ENCODE measurements around the gene IFNA21. TPM values are rescaled to one million over a fixed set of nuclear protein-coding genes. Genes with fewer than 3 reads are reported as not detected.
"Not testable (repeated sequence)": the region's sequence is repeated elsewhere in the genome, so short reads cannot be mapped to it uniquely, and the experiment has no call there.

Gene IFNA21
- total RNA-seq, 3 donors from 2014 or later: not detected

GRCh38 chr9:21137020-21137419, 29.4 kb downstream of the IFNA21 start:
- Histone ChIP-seq H3K4me3 (no peak overlapping the region), H3K4me1 (ENCODE audit: low read depth) (no peaks in the 10 kb centered on the region), H3K9me3 (no peaks in the 10 kb centered on the region), H3K36me3 (ENCODE audit: low read depth) (no peaks in the 10 kb centered on the region)
- DNase-seq (no peak), ATAC-seq (no peak)
- no peak for TF ChIP-seq CTCF (IDR thresholded peaks at IDR 0.05)
- intact Hi-C loops (cut with DNase I, micrococcal nuclease): no loop called here

- no peak for ATAC-seq
- H3K4me1 ChIP-seq (ENCODE audit: low read depth): no peaks in the 10 kb centered on the region
- H3K4me3 ChIP-seq: no peak overlapping the region
- no peaks in the 10 kb centered on the region for H3K36me3 ChIP-seq (ENCODE audit: low read depth)
- H3K9me3 ChIP-seq: no peaks in the 10 kb centered on the region
- no peak for DNase-seq
- intact Hi-C loops (cut with DNase I, micrococcal nuclease): no loop called here
- TF ChIP-seq CTCF (IDR thresholded peaks at IDR 0.05): no peak
Observed at GRCh38 chr9:21135736-21136135, 30.7 kb downstream of the IFNA21 start.

- ATAC-seq; H3K4me1 ChIP-seq (ENCODE audit: low read depth); H3K36me3 ChIP-seq (ENCODE audit: low read depth); DNase-seq; H3K4me3 ChIP-seq; intact Hi-C loops (cut with DNase I, micrococcal nuclease); H3K9me3 ChIP-seq: not testable (repeated sequence)
Observed at GRCh38 chr9:21128186-21128585, 38.3 kb downstream of the IFNA21 start.

- no peak for TF ChIP-seq CTCF (IDR thresholded peaks at IDR 0.05)
- H3K9me3 ChIP-seq: no peaks in the 10 kb centered on the region
- no peaks in the 10 kb centered on the region for H3K4me1 ChIP-seq (ENCODE audit: low read depth)
- H3K4me3 ChIP-seq: no peak overlapping the region
- ATAC-seq (no peak), DNase-seq (no peak)
- intact Hi-C loops (cut with DNase I, micrococcal nuclease): no loop called here
- H3K36me3 ChIP-seq (ENCODE audit: low read depth): no peaks in the 10 kb centered on the region
Observed at GRCh38 chr9:21121595-21122251, 44.7 kb downstream of the IFNA21 start.

GRCh38 chr9:21121079-21121478, 45.4 kb downstream of the IFNA21 start:
- no peak overlapping the region for H3K4me3 ChIP-seq
- intact Hi-C loops (cut with DNase I, micrococcal nuclease): no loop called here
- no peaks in the 10 kb centered on the region for H3K9me3 ChIP-seq
- ATAC-seq (no peak), DNase-seq (no peak)
- no peaks in the 10 kb centered on the region for H3K4me1 ChIP-seq (ENCODE audit: low read depth)
- TF ChIP-seq CTCF (IDR thresholded peaks at IDR 0.05): no peak
- no peaks in the 10 kb centered on the region for H3K36me3 ChIP-seq (ENCODE audit: low read depth)

GRCh38 chr9:21119093-21119770, 47.2 kb downstream of the IFNA21 start:
- Histone ChIP-seq H3K4me3 (no peak overlapping the region), H3K4me1 (ENCODE audit: low read depth) (no peaks in the 10 kb centered on the region), H3K36me3 (ENCODE audit: low read depth) (no peaks in the 10 kb centered on the region), H3K9me3 (no peaks in the 10 kb centered on the region)
- intact Hi-C loops (cut with DNase I, micrococcal nuclease): loop anchor here in 1 of 2 donors (10.0 kb wide), 1 partner anchor 164 kb away; no protein-coding TSS in a partner anchor
- DNase-seq (no peak), ATAC-seq (no peak)
- no peak for TF ChIP-seq CTCF (IDR thresholded peaks at IDR 0.05)

Data from mucosa of descending colon (tissue), 3 donors.